OCI-LY7 (cell line): ENCODE measurements around the gene C12orf57.

Source experiments
- EZH2phosphoT487 ChIP-seq: fragments of 200-600 bp; sonication (generic); IDR thresholded peaks from 2 replicates; pipeline ENCODE4 v1.6.1; 2018; ENCODE audit warnings: low read depth, borderline replicate concordance, mild to moderate bottlenecking, mixed run types, antibody characterized with exemption, low read length, moderate library complexity, mixed read lengths
- TF ChIP-seq, protein P1 (sequence below): fragments of 200-600 bp; sonication (generic); conservative IDR thresholded peaks from 2 replicates; pipeline ENCODE4 v1.5.1; 2014; ENCODE audit warnings: mild to moderate bottlenecking, antibody characterized with exemption, low read length, moderate library complexity, mixed read lengths

GRCh38 chr12:6942331-6942665, 1.5 kb upstream of the C12orf57 start:
- TF ChIP-seq, protein P1, sequence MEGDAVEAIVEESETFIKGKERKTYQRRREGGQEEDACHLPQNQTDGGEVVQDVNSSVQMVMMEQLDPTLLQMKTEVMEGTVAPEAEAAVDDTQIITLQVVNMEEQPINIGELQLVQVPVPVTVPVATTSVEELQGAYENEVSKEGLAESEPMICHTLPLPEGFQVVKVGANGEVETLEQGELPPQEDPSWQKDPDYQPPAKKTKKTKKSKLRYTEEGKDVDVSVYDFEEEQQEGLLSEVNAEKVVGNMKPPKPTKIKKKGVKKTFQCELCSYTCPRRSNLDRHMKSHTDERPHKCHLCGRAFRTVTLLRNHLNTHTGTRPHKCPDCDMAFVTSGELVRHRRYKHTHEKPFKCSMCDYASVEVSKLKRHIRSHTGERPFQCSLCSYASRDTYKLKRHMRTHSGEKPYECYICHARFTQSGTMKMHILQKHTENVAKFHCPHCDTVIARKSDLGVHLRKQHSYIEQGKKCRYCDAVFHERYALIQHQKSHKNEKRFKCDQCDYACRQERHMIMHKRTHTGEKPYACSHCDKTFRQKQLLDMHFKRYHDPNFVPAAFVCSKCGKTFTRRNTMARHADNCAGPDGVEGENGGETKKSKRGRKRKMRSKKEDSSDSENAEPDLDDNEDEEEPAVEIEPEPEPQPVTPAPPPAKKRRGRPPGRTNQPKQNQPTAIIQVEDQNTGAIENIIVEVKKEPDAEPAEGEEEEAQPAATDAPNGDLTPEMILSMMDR, result no peak
- no peak for TF ChIP-seq EZH2phosphoT487
